H9 (cell line): Measurements from ENCODE around the gene MEMO1. TPM values are rescaled to one million over a fixed set of nuclear protein-coding genes. Genes with fewer than 3 reads are reported as not detected.

ENCODE experiments used
- DNase-seq: peaks from one replicate; pipeline ENCODE4 v3.0.0-alpha.2; 2017
- H2AFZ ChIP-seq: one replicate; pipeline ENCODE4 v1.6.1; 2013; ENCODE audit warnings: mild to moderate bottlenecking, low read length, control low read depth, moderate library complexity
- H2AK5ac ChIP-seq: 2 replicates; pipeline ENCODE4 v1.6.1; 2013; ENCODE audit warnings: low read length, control low read depth, mixed read lengths; ENCODE audit not compliant: insufficient read length
- H2BK120ac ChIP-seq: one replicate; pipeline ENCODE4 v1.6.1; 2013; ENCODE audit warnings: low read depth, mild to moderate bottlenecking, low read length, control low read depth, inconsistent platforms; ENCODE audit not compliant: poor library complexity, severe bottlenecking
- H2BK12ac ChIP-seq: 2 replicates; pipeline ENCODE4 v1.6.1; 2013; ENCODE audit warnings: low read length, control low read depth, mixed read lengths, low read depth; ENCODE audit not compliant: insufficient read length
- H2BK15ac ChIP-seq: 2 replicates; pipeline ENCODE4 v1.6.1; 2013; ENCODE audit warnings: low read depth, low read length, control low read depth
- H2BK20ac ChIP-seq: one replicate; pipeline ENCODE4 v1.6.1; 2013; ENCODE audit warnings: low read depth, mild to moderate bottlenecking, low read length, control low read depth, inconsistent platforms; ENCODE audit not compliant: poor library complexity, severe bottlenecking
- H2BK5ac ChIP-seq: 2 replicates; pipeline ENCODE4 v1.6.1; 2013; ENCODE audit warnings: low read length, control low read depth, mixed read lengths; ENCODE audit not compliant: insufficient read length
- H3K14ac ChIP-seq: 2 replicates; pipeline ENCODE4 v1.6.1; 2013; ENCODE audit warnings: low read length, control low read depth; ENCODE audit not compliant: insufficient read depth
- H3K18ac ChIP-seq: 2 replicates; pipeline ENCODE4 v1.6.1; 2013; ENCODE audit warnings: low read depth, mild to moderate bottlenecking, mixed read lengths, low read length, control low read depth; ENCODE audit not compliant: insufficient read length
- H3K23ac ChIP-seq: 2 replicates; pipeline ENCODE4 v1.6.1; 2013; ENCODE audit warnings: low read length, control low read depth, mixed read lengths, low read depth; ENCODE audit not compliant: insufficient read length
- H3K23me2 ChIP-seq: 2 replicates; pipeline ENCODE4 v1.6.1; 2013; ENCODE audit warnings: low read depth, mild to moderate bottlenecking, mixed read lengths, low read length, control low read depth; ENCODE audit not compliant: insufficient read length, poor library complexity, severe bottlenecking
- H3K27ac ChIP-seq: 2 replicates; pipeline ENCODE4 v1.5.1; 2013; ENCODE audit warnings: low read length, control low read depth, mixed read lengths, low read depth; ENCODE audit not compliant: insufficient read length
- H3K27me3 ChIP-seq: 2 replicates; pipeline ENCODE4 v1.6.1; 2013; ENCODE audit warnings: low read length, control low read depth, inconsistent platforms; ENCODE audit not compliant: insufficient read depth
- H3K4ac ChIP-seq: 2 replicates; pipeline ENCODE4 v1.6.1; 2013; ENCODE audit warnings: low read depth, mild to moderate bottlenecking, control low read depth, inconsistent platforms, low read length, moderate library complexity
- H3K4me1 ChIP-seq: 2 replicates; pipeline ENCODE4 v1.6.1; 2013; ENCODE audit warnings: low read length, control low read depth, inconsistent platforms; ENCODE audit not compliant: insufficient read depth
- H3K4me2 ChIP-seq: 2 replicates; pipeline ENCODE4 v1.6.1; 2013; ENCODE audit warnings: low read length, control low read depth, mixed read lengths; ENCODE audit not compliant: insufficient read length, insufficient read depth
- H3K56ac ChIP-seq: 2 replicates; pipeline ENCODE4 v1.6.1; 2013; ENCODE audit warnings: low read depth, mild to moderate bottlenecking, mixed read lengths, low read length, control low read depth; ENCODE audit not compliant: insufficient read length
- H3K79me1 ChIP-seq: 2 replicates; pipeline ENCODE4 v1.6.1; 2013; ENCODE audit warnings: low read depth, mild to moderate bottlenecking, moderate library complexity, low read length, control low read depth, inconsistent platforms; ENCODE audit not compliant: insufficient read depth, poor library complexity, severe bottlenecking
- H3K79me2 ChIP-seq: 2 replicates; pipeline ENCODE4 v1.6.1; 2013; ENCODE audit warnings: low read length, control low read depth, inconsistent platforms; ENCODE audit not compliant: insufficient read depth
- H3K9ac ChIP-seq: 2 replicates; pipeline ENCODE4 v1.6.1; 2013; ENCODE audit warnings: low read length, control low read depth, mixed read lengths; ENCODE audit not compliant: insufficient read length; ENCODE audit errors: extremely low read depth
- H3K9me3 ChIP-seq: one replicate; pipeline ENCODE4 v1.6.1; 2013; ENCODE audit warnings: low read depth, low read length, inconsistent platforms; ENCODE audit not compliant: control insufficient read depth
- H3T11ph ChIP-seq: one replicate; pipeline ENCODE4 v1.6.1; 2013; ENCODE audit warnings: mild to moderate bottlenecking, low read length, control low read depth, inconsistent platforms
- H4K20me1 ChIP-seq: one replicate; pipeline ENCODE4 v1.6.1; 2013; ENCODE audit not compliant: control insufficient read depth, insufficient read length, insufficient read depth
- H4K5ac ChIP-seq: 2 replicates; pipeline ENCODE4 v1.6.1; 2013; ENCODE audit warnings: low read depth, mild to moderate bottlenecking, mixed read lengths, low read length, control low read depth; ENCODE audit not compliant: insufficient read length
- H4K8ac ChIP-seq: replicated peaks from 2 replicates; pipeline ENCODE4 v1.6.1; 2013; ENCODE audit warnings: low read length, control low read depth, mixed read lengths, low read depth; ENCODE audit not compliant: insufficient read length
- H4K91ac ChIP-seq: 2 replicates; pipeline ENCODE4 v1.6.1; 2013; ENCODE audit warnings: low read depth, mild to moderate bottlenecking, moderate library complexity, mixed read lengths, low read length, control low read depth; ENCODE audit not compliant: insufficient read length
- H3K27ac Mint-ChIP-seq, 3 experiments: 2 replicates in 2 of 3; 3 replicates in 1 of 3; pipeline ENCODE4 v1.8.0; 2020 to 2021; ENCODE audit warnings: mixed read lengths in 3 of 3, mild to moderate bottlenecking in 1 of 3, moderate library complexity in 1 of 3
- H3K27me3 Mint-ChIP-seq: 2 replicates; pipeline ENCODE4 v1.8.0; 2021; ENCODE audit warnings: low read depth, mild to moderate bottlenecking, moderate library complexity, mixed read lengths
- H3K36me3 Mint-ChIP-seq, 3 experiments: 2 replicates in 2 of 3; 3 replicates in 1 of 3; pipeline ENCODE4 v1.8.0; 2020 to 2021; ENCODE audit warnings: low read depth in 3 of 3, mixed read lengths in 3 of 3; ENCODE audit not compliant: insufficient read depth in 1 of 3
- H3K4me1 Mint-ChIP-seq, 2 experiments: 2 replicates each; pipeline ENCODE4 v1.8.0; 2020; ENCODE audit warnings: mixed read lengths in 2 of 2
- H3K4me3 Mint-ChIP-seq, 2 experiments: 2 replicates in 1 of 2; 3 replicates in 1 of 2; pipeline ENCODE4 v1.8.0; 2020 to 2021; ENCODE audit warnings: mild to moderate bottlenecking in 2 of 2, mixed read lengths in 2 of 2, moderate library complexity in 1 of 2
- H3K9me3 Mint-ChIP-seq, 2 experiments: 2 replicates in 1 of 2; 3 replicates in 1 of 2; pipeline ENCODE4 v1.8.0; 2020; ENCODE audit warnings: mild to moderate bottlenecking in 2 of 2, mixed read lengths in 2 of 2, moderate library complexity in 1 of 2
- CTCF ChIP-seq: fragments of 200-600 bp; sonication (generic); conservative IDR thresholded peaks from 3 replicates; pipeline ENCODE4 v1.8.0; 2021; ENCODE audit warnings: antibody characterized with exemption, mild to moderate bottlenecking
- total RNA-seq: library from RNA; stranded (reverse); gene quantifications from 2 replicates; pipeline ENCODE4 v1.2.1, GENCODE V29; 2021

The MEMO1 gene
- total RNA-seq, 1 experiment from 2014 or later: 49.4 TPM

- H2BK20ac ChIP-seq: no peak overlapping the region
- H2AFZ ChIP-seq: no peak overlapping the region
- Mint-ChIP-seq H3K36me3 (no peaks in the 10 kb centered on the region), H3K4me1 (no peaks in the 10 kb centered on the region), H3K27ac (no peak overlapping the region), H3K9me3 (no peaks in the 10 kb centered on the region), H3K4me3 (no peak overlapping the region), H3K27me3 (no peaks in the 10 kb centered on the region)
- H3K23ac ChIP-seq: no peak overlapping the region
- H2BK5ac ChIP-seq: no peak overlapping the region
- H3K27ac ChIP-seq: no peak overlapping the region
- no peak overlapping the region for H3K14ac ChIP-seq
- H3K4ac ChIP-seq: no peak overlapping the region
- no peak overlapping the region for H3K9ac ChIP-seq
- H4K20me1 ChIP-seq: no peaks in the 10 kb centered on the region
- H3K79me1 ChIP-seq: no peaks in the 10 kb centered on the region
- no peaks in the 10 kb centered on the region for H3K4me1 ChIP-seq
- H2BK120ac ChIP-seq: no peak overlapping the region
- H3K18ac ChIP-seq: no peak overlapping the region
- no peak overlapping the region for H2BK15ac ChIP-seq
- H2BK12ac ChIP-seq: no peak overlapping the region
- no peak overlapping the region for H3T11ph ChIP-seq
- no peak overlapping the region for H2AK5ac ChIP-seq
- no peaks in the 10 kb centered on the region for H3K23me2 ChIP-seq
- no peak overlapping the region for H4K91ac ChIP-seq
- H4K5ac ChIP-seq: no peak overlapping the region
- no peaks in the 10 kb centered on the region for H3K9me3 ChIP-seq
- no peak overlapping the region for H3K56ac ChIP-seq
- DNase-seq: no peak
- H3K4me2 ChIP-seq: no peak overlapping the region
- no peak overlapping the region for H4K8ac ChIP-seq
- no peak for TF ChIP-seq CTCF
- H3K27me3 ChIP-seq: no peaks in the 10 kb centered on the region
- H3K79me2 ChIP-seq: no peaks in the 10 kb centered on the region
These were observed 145.6 kb downstream of the MEMO1 start for GRCh38 chr2:31865215-31865614.
